GM18505 (cell line): ENCODE data around the gene PLK3.
A peak's percentile ranks its signal among the peaks of the same experiment; 100 is the strongest.
"Not testable (repeated sequence)": the region's sequence is repeated elsewhere in the genome, so short reads cannot be mapped to it uniquely, and the experiment has no call there.

Experiments
- ATAC-seq: cut with Tn5 transposase; IDR thresholded peaks from one replicate; pipeline ENCODE4 v1.9.1; 2021; ENCODE audit not compliant: unreplicated experiment
- POLR2A ChIP-seq: IDR thresholded peaks from 4 replicates; pipeline ENCODE4 v1.6.1; 2011; ENCODE audit warnings: borderline replicate concordance; ENCODE audit not compliant: insufficient read depth, insufficient read length; ENCODE audit errors: extremely low read depth

The PLK3 gene

GRCh38 chr1:44808938-44809917, 9.1 kb downstream of the PLK3 start:
- ATAC-seq = peak; percentile 35
- peak; percentile 77 for TF ChIP-seq POLR2A

DNA sequence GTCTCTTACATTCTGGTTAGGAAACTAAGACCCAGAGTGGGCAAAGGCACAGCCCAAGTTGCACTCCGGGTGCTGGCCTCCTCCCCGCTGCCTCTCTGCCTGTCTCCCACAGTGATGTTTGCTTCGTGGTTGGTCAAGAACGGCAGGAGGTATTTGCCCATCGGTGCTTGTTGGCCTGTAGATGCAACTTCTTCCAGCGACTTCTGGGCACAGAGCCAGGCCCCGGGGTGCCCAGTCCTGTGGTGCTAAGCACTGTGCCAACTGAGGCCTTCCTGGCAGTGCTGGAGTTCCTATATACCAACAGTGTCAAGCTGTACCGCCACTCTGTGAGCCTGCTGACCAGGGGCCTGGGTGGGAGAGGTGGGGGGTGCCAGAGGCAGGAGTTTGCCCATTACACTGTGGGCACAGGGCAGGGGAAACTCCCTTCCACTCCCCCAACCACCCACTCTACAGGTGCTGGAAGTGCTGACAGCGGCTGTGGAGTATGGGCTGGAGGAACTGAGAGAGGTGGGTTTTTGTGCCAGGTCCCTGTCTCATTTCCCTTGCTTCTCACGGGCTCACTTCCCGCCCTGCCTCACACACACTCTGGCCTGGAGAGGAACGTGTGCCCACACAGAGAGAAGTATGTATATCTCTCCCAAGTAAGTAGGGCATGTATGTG, 10.1 kb downstream of the PLK3 start:
- no peak for ATAC-seq
- TF ChIP-seq POLR2A = no peak

GRCh38 chr1:44810762-44811105, 10.6 kb downstream of the PLK3 start:
- ATAC-seq = not testable (repeated sequence)

DNA sequence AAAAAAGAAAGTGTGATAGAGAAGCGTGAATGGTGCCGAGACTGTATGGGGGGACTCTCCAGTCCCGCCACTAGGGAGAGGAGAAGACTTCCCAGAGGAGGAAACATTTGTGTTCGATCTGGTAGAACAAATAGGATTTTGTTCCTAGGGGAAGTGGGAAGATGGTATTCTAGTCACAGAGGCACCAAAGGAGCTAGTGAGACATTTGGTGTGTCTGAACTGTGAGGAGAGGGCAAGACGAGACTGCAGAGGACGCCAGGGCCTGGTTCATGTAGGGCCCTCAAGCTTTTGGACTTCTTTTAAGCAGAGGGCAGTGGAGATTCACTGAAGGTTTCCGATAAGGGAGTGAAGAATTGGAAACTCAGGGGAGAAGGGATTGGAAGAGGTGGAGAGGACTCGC, 11.1 kb downstream of the PLK3 start:
- ATAC-seq = no peak
- TF ChIP-seq POLR2A = no peak

DNA sequence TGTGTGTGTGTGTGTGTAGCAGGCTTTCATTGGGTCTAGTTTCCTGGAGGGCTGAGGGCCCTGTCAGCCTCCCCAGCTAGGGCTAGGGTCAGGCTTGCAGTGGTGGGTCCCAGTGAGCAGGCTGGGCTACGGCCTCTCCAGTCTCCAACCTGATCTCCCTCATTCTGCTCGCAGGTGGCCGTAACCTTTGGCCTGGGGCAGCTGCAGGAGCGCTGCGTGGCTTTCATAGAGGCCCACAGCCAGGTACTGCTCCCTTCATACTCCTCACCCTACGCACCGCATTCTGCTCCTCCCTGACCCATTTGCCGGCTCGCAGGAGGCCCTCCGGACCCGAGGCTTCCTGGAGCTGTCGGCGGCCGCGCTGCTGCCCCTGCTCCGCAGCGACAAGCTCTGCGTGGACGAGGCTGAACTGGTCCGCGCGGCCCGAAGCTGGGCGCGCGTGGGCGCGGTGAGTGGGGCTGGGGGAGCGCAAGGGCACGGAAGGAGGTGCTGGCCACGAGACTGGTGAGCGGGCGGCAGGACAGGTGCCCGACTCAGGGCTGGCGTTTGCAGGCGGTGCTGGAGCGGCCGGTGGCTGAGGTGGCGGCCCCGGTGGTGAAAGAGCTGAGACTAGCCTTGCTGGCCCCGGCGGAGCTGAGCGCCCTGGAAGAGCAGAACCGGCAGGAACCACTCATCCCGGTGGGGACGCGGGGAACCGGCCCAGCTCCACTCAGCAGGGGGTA, 12.8 kb downstream of the PLK3 start:
- no peak for ATAC-seq
- TF ChIP-seq POLR2A = no peak

DNA sequence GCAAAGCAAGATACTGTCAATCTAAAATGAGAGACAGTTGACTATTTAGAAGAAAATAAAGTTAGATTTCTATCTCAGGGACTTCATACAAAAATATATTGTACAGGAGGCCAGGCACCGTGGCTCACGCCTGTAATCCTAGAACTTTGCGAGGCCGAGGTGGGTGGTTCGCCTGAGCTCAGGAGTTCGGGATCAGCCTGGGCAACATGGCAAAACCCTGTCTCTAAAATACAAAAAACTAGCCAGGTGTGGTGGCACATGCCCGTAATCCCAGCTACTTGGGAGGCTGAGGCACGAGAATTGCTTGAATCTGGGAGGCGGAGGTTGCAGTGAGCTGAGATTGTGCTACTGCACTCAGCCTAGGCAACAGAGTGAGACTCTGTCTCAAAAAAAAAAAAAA, 15.7 kb downstream of the PLK3 start:
- not testable (repeated sequence) for ATAC-seq

DNA sequence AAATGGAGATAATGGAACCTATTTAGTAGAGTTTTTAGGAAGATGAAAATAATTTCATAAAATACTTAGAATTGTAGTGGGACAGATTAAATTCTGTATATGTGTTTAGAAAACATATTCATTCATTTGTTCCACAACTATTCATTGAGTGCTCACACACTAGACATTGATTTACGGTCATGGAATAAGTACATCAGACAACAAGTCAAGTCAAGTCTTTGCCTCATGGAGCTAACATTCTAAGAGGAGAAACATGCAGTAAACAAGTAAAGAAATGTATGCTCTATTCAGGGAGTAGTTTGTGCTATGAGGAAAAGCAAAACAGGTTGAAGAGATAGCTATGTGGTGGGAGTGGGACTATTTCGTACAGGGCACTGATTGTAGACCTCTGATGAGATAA, 17.1 kb downstream of the PLK3 start:
- TF ChIP-seq POLR2A = no peak
- ATAC-seq = no peak

- ATAC-seq = no peak
- no peak for TF ChIP-seq POLR2A
These were observed 17.8 kb downstream of the PLK3 start for GRCh38 chr1:44817771-44818495.

DNA sequence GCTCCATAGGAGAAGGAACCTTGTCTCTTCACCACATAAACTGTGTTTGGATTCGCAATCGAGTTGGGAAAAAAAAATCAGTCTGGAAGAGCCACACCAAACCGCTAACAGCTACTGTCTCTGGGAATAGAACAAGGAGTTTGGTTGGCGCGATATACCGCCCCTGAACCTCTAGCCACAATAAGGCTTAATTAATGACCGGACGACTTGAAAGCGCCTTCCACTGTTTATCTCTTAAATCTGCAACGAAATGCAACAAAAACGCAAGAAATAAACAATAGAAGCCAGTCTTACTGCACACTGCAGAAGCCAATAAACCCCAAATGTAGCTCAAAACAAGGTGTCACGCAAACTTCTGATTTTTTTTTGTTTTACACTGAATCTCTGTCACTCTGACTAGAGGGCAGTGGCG, 19.0 kb downstream of the PLK3 start:
- TF ChIP-seq POLR2A = no peak
- ATAC-seq = no peak

DNA sequence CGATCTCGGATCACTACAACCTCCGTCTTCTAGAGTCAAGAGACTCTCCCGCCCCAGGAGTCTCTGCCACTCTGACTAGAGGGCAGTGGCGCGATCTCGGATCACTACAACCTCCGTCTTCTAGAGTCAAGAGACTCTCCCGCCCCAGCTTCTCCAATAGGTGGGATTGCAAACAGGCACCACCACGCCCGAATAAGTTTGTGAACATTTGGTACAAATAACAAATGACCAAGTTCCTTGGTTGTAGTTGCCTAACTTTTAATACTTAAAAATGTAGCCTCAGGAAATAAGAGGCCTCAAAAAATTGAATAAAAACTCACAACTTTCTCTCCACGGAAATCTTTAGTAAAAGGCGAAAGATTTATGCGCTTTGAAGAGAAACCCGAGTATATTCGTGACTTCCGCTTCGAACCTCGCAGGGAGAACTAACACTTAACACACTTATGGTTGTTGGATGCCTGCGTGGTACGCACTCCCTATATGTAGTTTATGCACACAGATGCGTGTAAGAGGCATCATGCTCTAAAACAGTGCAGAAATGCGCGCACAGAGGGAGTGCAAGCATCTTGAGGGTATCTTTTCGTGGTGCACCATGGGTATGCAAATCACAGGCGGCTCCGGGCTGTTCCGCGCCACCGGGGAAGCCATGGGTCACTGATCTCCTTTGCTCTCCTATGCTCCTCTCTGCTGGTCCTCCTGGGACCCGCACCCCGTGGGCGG, 19.6 kb downstream of the PLK3 start:
- TF ChIP-seq POLR2A = peak; percentile 99
- ATAC-seq = peak; percentile 78

DNA sequence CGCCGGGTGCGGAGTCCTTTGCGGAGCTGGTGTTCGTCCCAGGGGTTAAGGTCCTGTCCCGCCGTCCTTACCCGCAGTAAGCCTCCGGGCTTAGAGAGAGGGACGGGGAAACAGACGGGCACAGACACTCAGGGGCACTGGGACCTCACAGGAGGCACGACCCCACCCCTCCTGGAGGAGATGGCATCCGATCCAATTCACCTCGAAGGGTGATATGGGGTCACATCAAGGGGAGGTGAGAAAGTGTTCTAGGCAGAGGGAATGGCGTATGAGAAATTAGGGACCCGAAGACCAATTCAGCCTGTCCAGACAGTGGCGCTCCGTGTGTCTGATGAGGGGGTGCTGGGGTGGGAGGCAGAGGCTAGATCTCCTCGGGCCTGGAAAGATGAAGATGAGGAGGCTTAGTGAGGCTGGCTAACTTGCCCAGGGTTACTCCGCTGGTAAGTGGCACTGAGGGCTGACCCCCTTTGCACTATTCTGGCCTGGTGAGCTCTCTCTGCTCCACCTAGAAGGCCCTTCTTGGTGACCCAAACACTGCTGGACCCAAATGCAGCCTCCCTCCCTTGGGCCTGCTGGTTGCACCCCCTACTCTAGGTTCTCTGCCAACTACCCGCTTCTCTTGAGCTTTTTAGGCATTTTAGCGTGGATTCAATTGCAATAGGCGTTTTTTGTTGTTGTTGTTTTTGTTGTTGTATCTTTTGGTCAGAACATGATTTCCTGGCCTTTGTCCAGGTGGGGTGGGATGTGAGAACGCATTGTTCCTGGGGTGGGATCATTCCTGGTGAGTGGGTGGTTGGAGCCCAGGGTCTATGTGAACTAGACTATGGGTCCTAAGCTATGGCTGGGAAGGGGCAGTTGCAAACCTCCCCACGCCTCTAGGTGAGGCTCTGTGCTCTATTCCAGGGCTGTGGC, 20.4 kb downstream of the PLK3 start:
- no peak for ATAC-seq
- no peak for TF ChIP-seq POLR2A

DNA sequence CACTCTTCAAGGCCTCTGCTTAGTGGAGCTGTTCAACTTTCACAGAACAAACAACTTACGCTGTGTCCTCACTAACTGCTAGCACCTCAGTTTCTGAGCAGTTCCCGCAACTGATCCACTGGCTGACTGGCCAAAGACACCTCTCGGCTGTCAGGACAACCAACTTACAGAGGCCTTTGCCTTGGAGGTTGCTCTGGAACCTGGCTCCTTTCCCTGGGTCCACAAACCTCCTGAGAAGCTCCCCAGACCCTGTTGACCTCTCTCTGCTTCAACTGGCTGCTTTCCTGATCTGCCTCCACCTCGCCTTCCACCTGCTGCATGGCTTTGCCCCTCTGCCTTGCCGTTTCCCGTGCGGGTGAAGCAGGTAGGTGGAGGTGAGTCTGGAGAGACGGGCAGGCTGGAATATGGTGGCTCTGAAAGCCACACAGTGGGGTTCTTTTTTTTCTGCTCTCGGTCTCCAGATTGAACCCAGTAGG, 21.1 kb downstream of the PLK3 start:
- ATAC-seq = no peak
- TF ChIP-seq POLR2A = no peak

DNA sequence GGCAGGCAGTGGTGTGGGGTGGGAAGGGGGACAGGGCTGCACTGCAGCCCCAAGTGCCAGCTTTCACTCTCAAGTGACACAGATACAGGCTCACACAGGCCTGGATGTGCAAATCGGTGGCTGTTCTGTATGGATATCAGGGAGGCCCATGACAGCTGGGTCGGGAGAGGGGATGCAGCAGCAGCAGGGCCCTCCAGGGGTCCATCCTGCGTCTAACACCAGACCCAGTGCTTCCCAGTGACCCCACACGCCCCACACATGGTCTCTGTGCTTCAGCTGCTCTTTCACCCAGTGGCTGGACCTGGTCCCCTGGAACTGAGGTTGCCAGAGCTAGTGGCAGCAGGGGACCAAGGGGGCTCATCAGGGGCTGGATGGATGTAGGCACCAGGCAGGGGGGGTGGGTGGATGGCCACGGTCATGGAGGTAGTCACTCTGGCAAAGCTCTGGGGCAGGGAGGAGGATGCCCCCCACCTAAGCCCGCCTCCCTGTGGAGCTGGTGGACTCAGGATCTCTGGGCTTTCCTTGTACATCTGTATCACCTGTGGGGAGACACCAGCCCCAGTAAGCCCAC, 22.0 kb downstream of the PLK3 start:
- no peak for TF ChIP-seq POLR2A
- no peak for ATAC-seq
